GM19023 (cell line): ENCODE results near the gene SRGAP2C.
"Not testable (repeated sequence)": the region's sequence is repeated elsewhere in the genome, so short reads cannot be mapped to it uniquely, and the experiment has no call there.

Experiments
- ATAC-seq: cut with Tn5 transposase; IDR thresholded peaks from one replicate; pipeline ENCODE4 v1.9.1; 2021; ENCODE audit warnings: mild to moderate bottlenecking, moderate library complexity; ENCODE audit not compliant: unreplicated experiment

SRGAP2C gene

GRCh38 chr1:121185140-121185708 lies 449 bp downstream of the SRGAP2C start:
- peak; percentile 1 for ATAC-seq

GRCh38 chr1:121186191-121186590 lies 1.4 kb downstream of the SRGAP2C start:
- ATAC-seq: not testable (repeated sequence)

GRCh38 chr1:121187914-121188313 lies 3.1 kb downstream of the SRGAP2C start:
- not testable (repeated sequence) for ATAC-seq

GRCh38 chr1:121192512-121192911 lies 7.7 kb downstream of the SRGAP2C start:
- not testable (repeated sequence) for ATAC-seq

- not testable (repeated sequence) for ATAC-seq
These were observed 12.5 kb downstream of the SRGAP2C start for GRCh38 chr1:121197095-121197882.

GRCh38 chr1:121199763-121200162 lies 15.0 kb downstream of the SRGAP2C start:
- not testable (repeated sequence) for ATAC-seq

GRCh38 chr1:121200232-121200631 lies 15.5 kb downstream of the SRGAP2C start:
- not testable (repeated sequence) for ATAC-seq

- ATAC-seq: not testable (repeated sequence)
These were observed 16.5 kb downstream of the SRGAP2C start for GRCh38 chr1:121200985-121201981.

GRCh38 chr1:121202986-121203385 lies 18.2 kb downstream of the SRGAP2C start:
- not testable (repeated sequence) for ATAC-seq

- not testable (repeated sequence) for ATAC-seq
These were observed 21.3 kb downstream of the SRGAP2C start for GRCh38 chr1:121205786-121206711.

- ATAC-seq: not testable (repeated sequence)
These were observed 22.6 kb downstream of the SRGAP2C start for GRCh38 chr1:121207328-121207727.

GRCh38 chr1:121208375-121208774 lies 23.6 kb downstream of the SRGAP2C start:
- ATAC-seq: not testable (repeated sequence)

GRCh38 chr1:121210778-121211177 lies 26.0 kb downstream of the SRGAP2C start:
- not testable (repeated sequence) for ATAC-seq

- not testable (repeated sequence) for ATAC-seq
These were observed 28.7 kb downstream of the SRGAP2C start for GRCh38 chr1:121213491-121213890.

- not testable (repeated sequence) for ATAC-seq
These were observed 29.9 kb downstream of the SRGAP2C start for GRCh38 chr1:121214544-121215156.

- ATAC-seq: not testable (repeated sequence)
These were observed 31.1 kb downstream of the SRGAP2C start for GRCh38 chr1:121215699-121216417.

- ATAC-seq: not testable (repeated sequence)
These were observed 31.9 kb downstream of the SRGAP2C start for GRCh38 chr1:121216676-121217075.

- peak; percentile 42 for ATAC-seq
These were observed 37.0 kb downstream of the SRGAP2C start for GRCh38 chr1:121221770-121222169.

GRCh38 chr1:121224714-121225113 lies 39.9 kb downstream of the SRGAP2C start:
- peak; percentile 99 for ATAC-seq
